ENCODE measurements around the gene TMEM59L. TPM values are rescaled to one million over a fixed set of nuclear protein-coding genes. Genes with fewer than 3 reads are reported as not detected.

Gene TMEM59L
- 3.8 to 7.0 TPM (median 5.9 TPM) in 5 replicates for total RNA-seq (2022; extraction: Qiagen RNA extraction)

GRCh38 chr19:18612772-18613588 lies at the start of gene TMEM59L:
Gene TMEM59L (plus strand): TSS chr19:18612870. CDS start chr19:18612959, 89 bp downstream.

GRCh38 chr19:18571564-18572344 lies 40.9 kb upstream of the TMEM59L start, which contains the start of gene UBA52:
Gene UBA52 (plus strand): TSS chr19:18571857. CDS start chr19:18573301, 1,444 bp downstream.

GRCh38 chr19:18588611-18589379 lies 23.9 kb upstream of the TMEM59L start, which contains the start of gene REX1BD:
Gene REX1BD (plus strand): TSS chr19:18588798. CDS start chr19:18588802, 4 bp downstream.

GRCh38 chr19:18606281-18607225 lies 6.1 kb upstream of the TMEM59L start, which contains the start of gene CRLF1:
Gene CRLF1 (minus strand): TSS chr19:18606799. CDS start chr19:18606656, 143 bp downstream.

GRCh38 chr19:18636969-18637629 lies 24.4 kb downstream of the TMEM59L start, which contains the start of gene KLHL26:
Gene KLHL26 (plus strand): TSS chr19:18637028. CDS start chr19:18637055, 27 bp downstream.

Other genes with a start within 250 kb of the TMEM59L start
- gene GDF15, start 226.7 kb upstream of the TMEM59L start, total RNA-seq (2022; extraction: Qiagen RNA extraction): 11.9 to 24.9 TPM (median 20.6 TPM) in 5 replicates
- not detected in 5 replicates for gene LRRC25, start 215.2 kb upstream of the TMEM59L start, total RNA-seq (2022; extraction: Qiagen RNA extraction)
- 31.8 to 51.7 TPM (median 46.8 TPM) in 5 replicates for gene SSBP4, start 193.5 kb upstream of the TMEM59L start, total RNA-seq (2022; extraction: Qiagen RNA extraction)
- gene ISYNA1, start 174.7 kb upstream of the TMEM59L start, total RNA-seq (2022; extraction: Qiagen RNA extraction): 25.7 to 42.9 TPM (median 40.8 TPM) in 5 replicates
- gene ELL, start 90.8 kb upstream of the TMEM59L start, total RNA-seq (2022; extraction: Qiagen RNA extraction): 4.4 to 5.9 TPM (median 5.2 TPM) in 5 replicates
- gene FKBP8, start 69.3 kb upstream of the TMEM59L start, total RNA-seq (2022; extraction: Qiagen RNA extraction): 131 to 154 TPM (median 146 TPM) in 5 replicates
- gene KXD1, start 55.0 kb upstream of the TMEM59L start, total RNA-seq (2022; extraction: Qiagen RNA extraction): 85.3 to 105 TPM (median 101 TPM) in 5 replicates
- gene UBA52, start 41.0 kb upstream of the TMEM59L start, total RNA-seq (2022; extraction: Qiagen RNA extraction): 920 to 1,228 TPM (median 1,167 TPM) in 5 replicates
- gene REX1BD, start 24.1 kb upstream of the TMEM59L start, total RNA-seq (2022; extraction: Qiagen RNA extraction): 31.4 to 59.2 TPM (median 55.1 TPM) in 5 replicates
- gene CRLF1, start 6.1 kb upstream of the TMEM59L start, total RNA-seq (2022; extraction: Qiagen RNA extraction): 3.8 to 8.7 TPM (median 5.1 TPM) in 5 replicates
- gene KLHL26, start 24.2 kb downstream of the TMEM59L start, total RNA-seq (2022; extraction: Qiagen RNA extraction): 3.7 to 5.5 TPM (median 3.9 TPM) in 5 replicates
- 3.2 to 4.6 TPM (median 3.7 TPM) in 5 replicates for gene CRTC1, start 70.8 kb downstream of the TMEM59L start, total RNA-seq (2022; extraction: Qiagen RNA extraction)
- gene COMP, start 178.4 kb downstream of the TMEM59L start, total RNA-seq (2022; extraction: Qiagen RNA extraction): 0.09 to 0.27 TPM (median 0.21 TPM) in 5 replicates
- 38.3 to 42.6 TPM (median 41.3 TPM) in 5 replicates for gene UPF1, start 219.1 kb downstream of the TMEM59L start, total RNA-seq (2022; extraction: Qiagen RNA extraction)